Tibial artery (tissue), 4 donors: ENCODE results near the gene FBXL14.
"Not testable (repeated sequence)": the region's sequence is repeated elsewhere in the genome, so short reads cannot be mapped to it uniquely, and the experiment has no call there.

Source experiments
- DNase-seq, 2 donors: peaks; one replicate each; pipeline ENCODE4 v3.0.0-alpha.2; 2019
- H3K27ac ChIP-seq, 2 donors: fragments of 200-600 bp; sonication (generic) in 1 of 2; 1 replicate in 1 of 2; 2 replicates in 1 of 2; pipeline ENCODE4 v1.5.1; 2018 to 2019; ENCODE audit warnings: mild to moderate bottlenecking in 1 of 2
- H3K27me3 ChIP-seq, 2 donors: fragments of 200-600 bp; sonication (generic) in 1 of 2; one replicate each; pipeline versions ENCODE4 v1.5.1 to v1.6.0; 2016 to 2019
- H3K36me3 ChIP-seq, 3 donors: fragments of 200-600 bp; sonication (generic) in 2 of 3; one replicate each; pipeline ENCODE4 v1.5.1; 2016 to 2019; ENCODE audit warnings: mild to moderate bottlenecking in 2 of 3
- H3K4me1 ChIP-seq, 4 donors: fragments of 200-600 bp; sonication (generic) in 2 of 4; 1 replicate in 3 of 4; 2 replicates in 1 of 4; pipeline ENCODE4 v1.5.1; 2016 to 2019
- H3K4me3 ChIP-seq, 2 donors: fragments of 200-600 bp; sonication (generic) in 1 of 2; 1 replicate in 1 of 2; 2 replicates in 1 of 2; pipeline ENCODE4 v1.5.1; 2018 to 2019; ENCODE audit warnings: mild to moderate bottlenecking in 2 of 2
- H3K9me3 ChIP-seq, 3 donors: fragments of 200-600 bp; sonication (generic) in 1 of 3; one replicate each; pipeline ENCODE4 v1.5.1; 2016 to 2019
- CTCF ChIP-seq, 2 experiments: fragments of 200-600 bp in 1 of 2; fragments of 450-650 bp in 1 of 2; IDR thresholded peaks; one replicate each; pipeline ENCODE4 v1.5.1; 2017 to 2019; ENCODE audit warnings: antibody characterized with exemption in 2 of 2, mild to moderate bottlenecking in 1 of 2, moderate library complexity in 1 of 2
- intact Hi-C: fragments of 100-400 bp; cut with DNase I; formaldehyde crosslinking; loops from one replicate; pipeline ENCODE4 v1.15.0; 2023; ENCODE audit warnings: low total_unique reads

The FBXL14 gene

GRCh38 chr12:1564067-1564466 is 30.3 kb downstream of the FBXL14 start:
- no peak for DNase-seq
- Histone ChIP-seq H3K9me3 (no peaks in the 10 kb centered on the region), H3K27me3 (no peaks in the 10 kb centered on the region), H3K4me3 (no peak overlapping the region), H3K36me3 (no peaks in the 10 kb centered on the region), H3K27ac (no peak overlapping the region), H3K4me1 (peaks cover 0 to 18% (median 6%) of the 10 kb centered on the region in 4 donors)
- TF ChIP-seq CTCF (IDR thresholded peaks at IDR 0.05), result no peak
- intact Hi-C loops, result no loop called here

DNA sequence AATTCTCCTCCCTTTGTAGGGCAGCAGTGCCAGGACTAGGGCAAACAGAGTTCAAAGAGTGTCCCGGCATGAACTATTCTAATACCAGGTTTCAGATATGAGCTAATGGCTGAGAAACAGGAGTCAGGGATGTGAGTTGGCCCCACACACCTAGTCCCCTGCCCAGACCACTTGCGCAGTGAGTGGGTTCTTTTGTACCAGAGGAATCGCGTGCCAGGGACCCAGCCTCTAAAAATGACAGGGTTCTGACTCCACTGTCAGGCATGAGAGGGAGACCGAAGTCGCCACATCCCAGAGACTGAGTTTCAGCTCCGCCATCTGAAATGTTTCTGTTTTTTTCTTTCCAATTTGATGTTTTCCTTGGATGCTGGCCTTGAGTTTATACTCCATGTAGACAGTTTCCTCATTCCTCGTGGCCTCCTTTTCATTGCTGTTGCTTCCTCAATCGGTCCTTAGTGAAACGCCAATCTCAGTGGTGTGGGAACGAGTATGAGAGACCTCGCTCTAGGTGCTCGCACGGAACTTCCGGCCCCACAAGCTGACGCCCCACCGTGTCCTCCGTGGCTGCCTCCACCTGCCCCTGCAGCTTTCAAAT is 31.5 kb downstream of the FBXL14 start:
- TF ChIP-seq CTCF (IDR thresholded peaks at IDR 0.05), result no peak
- Histone ChIP-seq H3K27ac (peak overlapping the region; percentile 31 to 50), H3K9me3 (no peaks in the 10 kb centered on the region), H3K4me3 (peak overlapping the region; percentile 37 to 39), H3K36me3 (no peaks in the 10 kb centered on the region), H3K27me3 (no peaks in the 10 kb centered on the region), H3K4me1 (peaks cover 0 to 18% (median 6%) of the 10 kb centered on the region in 4 donors)
- no peak for DNase-seq
- intact Hi-C loops, result no loop called here

GRCh38 chr12:1560704-1561103 is 33.7 kb downstream of the FBXL14 start:
- Histone ChIP-seq H3K4me3 (no peak overlapping the region), H3K36me3 (no peaks in the 10 kb centered on the region), H3K4me1 (peaks cover 0 to 18% (median 6%) of the 10 kb centered on the region in 4 donors), H3K9me3 (no peaks in the 10 kb centered on the region), H3K27me3 (no peaks in the 10 kb centered on the region), H3K27ac (no peak overlapping the region)
- no peak for TF ChIP-seq CTCF (IDR thresholded peaks at IDR 0.05)
- intact Hi-C loops, result no loop called here
- no peak for DNase-seq

DNA sequence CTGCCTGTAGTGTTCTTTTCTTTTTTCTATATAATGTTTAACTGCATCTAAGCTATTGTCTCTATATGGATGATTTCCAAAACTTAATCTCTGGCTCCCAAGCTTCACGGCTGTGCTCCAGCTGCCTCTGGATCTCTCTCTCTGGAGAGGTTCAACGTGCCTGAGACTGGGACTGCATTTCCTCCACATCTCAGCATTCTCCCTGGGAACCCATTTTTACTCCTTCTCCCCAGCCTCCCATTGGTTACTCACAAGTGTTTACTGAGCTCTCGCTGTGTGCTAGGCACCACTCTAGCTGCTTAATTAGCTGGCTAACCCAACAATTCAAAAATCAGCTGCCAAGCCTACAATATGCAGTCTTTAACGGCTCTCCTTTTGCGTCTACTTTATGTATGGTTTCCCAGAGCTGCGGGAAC is 34.7 kb downstream of the FBXL14 start:
- no peak for DNase-seq

DNA sequence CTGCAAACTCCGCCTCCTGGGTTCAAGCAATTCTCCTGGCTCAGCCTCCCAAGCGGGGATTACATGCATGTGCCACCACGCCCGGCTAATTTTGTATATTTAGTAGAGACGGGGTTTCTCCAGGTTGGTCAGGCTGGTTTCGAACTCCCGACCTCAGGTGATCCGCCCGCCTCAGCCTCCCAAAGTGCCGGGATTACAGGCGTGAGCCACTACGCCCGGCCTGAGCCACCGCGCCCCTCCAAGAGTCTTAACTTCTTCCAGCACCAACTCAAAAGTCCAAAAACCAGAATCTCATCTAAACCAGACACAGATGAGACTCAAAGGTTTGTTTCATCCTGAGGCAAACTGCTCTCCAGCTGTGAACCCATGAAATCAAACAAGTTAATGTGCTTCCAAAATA is 36.3 kb downstream of the FBXL14 start:
- H3K4me1 ChIP-seq, H3K27ac ChIP-seq, H3K36me3 ChIP-seq, H3K9me3 ChIP-seq, intact Hi-C loops, H3K4me3 ChIP-seq, DNase-seq, H3K27me3 ChIP-seq: not testable (repeated sequence)

More for the DNA sequence above, 34.7 kb downstream of the FBXL14 start:
- no peaks in the 10 kb centered on the region for H3K27me3 ChIP-seq
- no peak for TF ChIP-seq CTCF (IDR thresholded peaks at IDR 0.05)
- H3K27ac ChIP-seq, result no peak overlapping the region
- intact Hi-C loops, result no loop called here
- H3K4me3 ChIP-seq, result no peak overlapping the region
- no peaks in the 10 kb centered on the region for H3K36me3 ChIP-seq
- H3K9me3 ChIP-seq, result no peaks in the 10 kb centered on the region
- peaks cover 0 to 18% (median 6%) of the 10 kb centered on the region in 4 donors for H3K4me1 ChIP-seq

DNA sequence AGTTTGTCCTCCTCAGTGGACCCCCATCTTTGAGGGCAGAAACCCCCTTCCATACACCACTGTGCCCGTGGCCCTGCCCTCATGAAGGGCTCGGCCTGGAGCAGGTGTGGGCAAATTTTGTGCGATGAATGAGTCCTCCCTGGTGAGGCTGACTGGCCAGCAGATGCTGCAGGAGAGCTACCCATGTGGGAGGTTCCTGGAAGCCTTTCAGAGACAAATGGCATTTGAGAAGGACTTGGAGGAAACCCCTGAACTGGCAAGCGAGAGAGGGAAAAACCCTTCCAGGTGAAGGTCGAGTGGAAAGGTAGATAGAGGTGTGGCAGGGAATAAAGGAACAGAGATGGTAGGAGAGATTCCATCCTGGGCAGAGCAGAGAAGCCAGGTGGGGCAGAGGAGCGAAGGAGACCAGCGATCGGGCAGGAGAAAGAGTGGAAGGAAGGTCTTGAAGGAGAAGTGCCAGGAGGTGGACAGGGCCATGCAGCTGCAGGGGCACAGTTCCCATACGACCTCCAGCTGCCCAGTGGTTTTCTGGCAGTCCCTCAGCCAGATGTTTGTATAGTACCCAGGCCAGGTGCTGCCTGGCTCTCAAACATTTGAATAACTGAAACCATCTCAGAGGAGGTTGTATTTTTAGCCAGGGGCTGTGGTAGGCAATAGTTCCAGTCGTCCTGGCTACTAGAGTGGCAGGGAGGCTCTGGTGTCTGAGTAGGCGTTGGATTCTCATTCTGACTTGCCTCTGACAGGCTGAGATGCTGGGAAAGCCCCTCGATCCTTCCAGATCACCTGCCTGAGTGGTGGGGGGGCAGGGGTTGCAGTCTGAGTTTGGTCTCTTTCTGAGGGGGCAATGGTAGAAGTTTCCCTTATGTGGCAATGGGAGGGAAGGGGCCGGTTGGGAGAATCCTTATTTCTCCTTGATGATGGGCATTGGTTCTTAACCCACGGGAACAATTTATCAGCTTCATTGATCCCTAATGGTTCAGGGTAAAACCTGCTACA is 40.1 kb downstream of the FBXL14 start:
- no peak overlapping the region for H3K27ac ChIP-seq
- H3K4me3 ChIP-seq, result no peak overlapping the region
- no peaks in the 10 kb centered on the region for H3K27me3 ChIP-seq
- H3K4me1 ChIP-seq, result no peaks in the 10 kb centered on the region
- no peaks in the 10 kb centered on the region for H3K36me3 ChIP-seq
- no peaks in the 10 kb centered on the region for H3K9me3 ChIP-seq
- DNase-seq, result no peak
- intact Hi-C loops, result no loop called here
- no peak for TF ChIP-seq CTCF (IDR thresholded peaks at IDR 0.05)
